NCI-H2227 (cell line): ENCODE data around the gene IVNS1ABP.

ENCODE experiments used
- DNase-seq: peaks from one replicate; lab custom pipeline; 2025; ENCODE audit not compliant: unreplicated experiment; lab: John Stamatoyannopoulos, UW

IVNS1ABP gene

GRCh38 chr1:185295091-185295490 lies 22.0 kb downstream of the IVNS1ABP start:
- no peak for DNase-seq

GRCh38 chr1:185293967-185294542 lies 23.0 kb downstream of the IVNS1ABP start:
- DNase-seq = no peak

GRCh38 chr1:185292237-185292636 lies 24.8 kb downstream of the IVNS1ABP start:
- no peak for DNase-seq

GRCh38 chr1:185291652-185292051 lies 25.4 kb downstream of the IVNS1ABP start:
- DNase-seq = no peak

- no peak for DNase-seq
These were observed 25.9 kb downstream of the IVNS1ABP start for GRCh38 chr1:185291159-185291558.

- DNase-seq = no peak
These were observed 27.2 kb downstream of the IVNS1ABP start for GRCh38 chr1:185289880-185290279.

GRCh38 chr1:185288435-185288834 lies 28.6 kb downstream of the IVNS1ABP start:
- no peak for DNase-seq

GRCh38 chr1:185287451-185287850 lies 29.6 kb downstream of the IVNS1ABP start:
- DNase-seq = no peak

- no peak for DNase-seq
These were observed 32.3 kb downstream of the IVNS1ABP start for GRCh38 chr1:185284533-185285276.

GRCh38 chr1:185284116-185284515 lies 32.9 kb downstream of the IVNS1ABP start:
- no peak for DNase-seq

GRCh38 chr1:185281245-185281644 lies 35.8 kb downstream of the IVNS1ABP start:
- no peak for DNase-seq

GRCh38 chr1:185280589-185280988 lies 36.5 kb downstream of the IVNS1ABP start:
- no peak for DNase-seq

GRCh38 chr1:185279571-185279970 lies 37.5 kb downstream of the IVNS1ABP start:
- DNase-seq = no peak

GRCh38 chr1:185271921-185272320 lies 45.1 kb downstream of the IVNS1ABP start:
- DNase-seq = peak; percentile 81

- DNase-seq = no peak
These were observed 48.7 kb downstream of the IVNS1ABP start for GRCh38 chr1:185268352-185268751.

GRCh38 chr1:185267701-185268100 lies 49.3 kb downstream of the IVNS1ABP start:
- no peak for DNase-seq

- DNase-seq = no peak
These were observed 49.7 kb downstream of the IVNS1ABP start for GRCh38 chr1:185267301-185267700.

- no peak for DNase-seq
These were observed 51.7 kb downstream of the IVNS1ABP start for GRCh38 chr1:185265314-185265713.

- DNase-seq = no peak
These were observed 53.3 kb downstream of the IVNS1ABP start for GRCh38 chr1:185263780-185264179.

- no peak for DNase-seq
These were observed 53.8 kb downstream of the IVNS1ABP start for GRCh38 chr1:185263292-185263691.

- DNase-seq = no peak
These were observed 54.9 kb downstream of the IVNS1ABP start for GRCh38 chr1:185262151-185262550.

- DNase-seq = no peak
These were observed 56.4 kb downstream of the IVNS1ABP start for GRCh38 chr1:185260611-185261010.

GRCh38 chr1:185258676-185259075 lies 58.4 kb downstream of the IVNS1ABP start:
- DNase-seq = no peak
